ENCODE results near the gene CFAP99.
"Not testable (repeated sequence)": the region's sequence is repeated elsewhere in the genome, so short reads cannot be mapped to it uniquely, and the experiment has no call there.

CFAP99 gene

DNA sequence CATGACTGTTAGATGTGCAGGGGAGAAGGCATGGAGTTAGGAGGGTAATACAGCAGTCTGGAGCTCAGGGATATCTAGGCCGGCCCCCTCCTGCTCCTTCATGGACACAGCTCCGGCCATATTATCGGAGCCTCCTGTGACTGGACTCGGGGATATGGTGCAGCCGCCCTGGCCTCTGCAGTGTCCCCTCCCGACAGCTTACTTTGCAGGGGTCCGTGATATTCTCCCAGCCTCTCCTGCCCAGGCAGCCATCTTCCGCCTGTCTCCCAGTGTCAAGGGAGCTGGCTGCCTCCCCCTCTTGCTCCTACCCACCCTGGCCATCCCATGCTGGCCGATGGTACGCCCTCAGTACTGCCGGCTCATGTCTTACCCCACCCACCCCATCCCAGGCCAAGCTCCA, 30.3 kb downstream of the CFAP99 start:
- no peak for DNase-seq (ENCODE audit: low spot score)

DNA sequence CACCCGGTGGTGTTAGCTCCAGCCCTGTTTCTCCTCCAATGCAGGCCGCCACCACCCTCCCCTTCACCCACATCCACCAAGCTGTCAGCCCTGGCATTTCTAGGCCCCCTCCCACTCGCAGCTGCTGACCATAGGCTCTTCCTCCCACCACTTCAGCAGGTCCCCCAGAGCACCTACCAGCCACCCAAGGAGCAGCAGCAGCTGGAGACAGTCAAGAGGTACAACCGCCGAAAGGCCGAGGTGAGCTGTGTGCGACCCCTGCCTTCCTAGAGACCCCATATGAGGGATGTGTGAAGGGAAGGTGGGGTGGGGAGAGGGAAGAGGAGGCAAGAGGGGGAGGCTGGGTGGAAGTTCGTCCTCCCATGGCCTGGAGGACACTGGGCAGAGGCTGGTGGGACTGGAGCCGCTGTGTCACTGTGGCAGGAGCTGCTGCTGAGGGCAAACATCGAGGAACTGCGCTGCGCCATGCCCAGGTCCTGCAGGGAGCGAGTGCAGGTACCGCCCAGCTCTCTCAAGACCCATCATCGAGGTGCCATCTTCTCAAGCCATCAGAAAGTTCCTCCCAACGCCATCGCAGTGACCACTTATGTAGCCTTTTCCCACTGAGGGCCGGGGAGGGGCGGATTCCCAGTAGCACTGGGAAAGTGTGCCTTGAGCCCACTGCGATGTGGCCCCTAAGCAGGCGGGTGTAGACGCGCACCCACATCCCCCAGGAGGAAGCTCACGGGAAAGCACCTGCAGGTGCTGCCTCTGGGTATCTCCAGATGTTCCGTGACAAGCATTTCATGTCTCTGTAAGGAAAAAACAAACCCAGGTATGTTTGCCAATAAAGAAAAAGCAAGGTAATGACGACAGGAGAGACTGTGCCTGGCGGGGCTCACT, 31.0 kb downstream of the CFAP99 start:
- DNase-seq (ENCODE audit: low spot score): no peak

DNA sequence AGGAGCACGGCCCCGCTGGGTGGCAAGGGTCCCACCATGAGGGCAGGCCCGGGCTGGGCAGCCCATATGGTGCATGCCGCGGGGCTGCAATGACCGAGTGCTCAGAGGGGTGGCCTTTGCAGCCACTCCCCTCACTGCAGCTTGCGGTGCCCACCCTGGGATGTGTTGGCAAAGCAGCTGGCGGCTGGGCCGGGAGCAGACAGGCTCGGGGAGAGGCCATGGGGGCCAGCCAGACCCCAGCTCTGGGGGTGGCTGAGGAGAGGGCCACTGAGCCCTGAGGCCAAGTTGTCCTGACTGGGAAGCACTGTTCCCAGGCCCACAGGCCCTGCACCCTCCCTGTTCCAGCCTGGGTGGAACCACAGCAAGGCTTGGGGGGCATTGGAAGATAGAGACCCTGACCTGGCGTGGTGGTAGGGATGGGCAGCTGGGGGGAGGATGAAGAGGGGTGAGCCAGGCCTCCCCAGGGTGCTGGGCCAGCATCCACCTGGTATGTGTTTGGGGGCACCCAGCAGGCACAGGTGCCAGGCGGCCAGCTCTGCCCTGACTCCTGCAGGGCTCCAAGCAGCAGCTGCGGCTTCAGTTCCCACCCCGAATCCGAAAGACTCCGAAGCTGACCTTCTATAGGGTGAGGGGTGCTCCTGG, 31.8 kb downstream of the CFAP99 start:
- DNase-seq (ENCODE audit: low spot score): no peak

DNA sequence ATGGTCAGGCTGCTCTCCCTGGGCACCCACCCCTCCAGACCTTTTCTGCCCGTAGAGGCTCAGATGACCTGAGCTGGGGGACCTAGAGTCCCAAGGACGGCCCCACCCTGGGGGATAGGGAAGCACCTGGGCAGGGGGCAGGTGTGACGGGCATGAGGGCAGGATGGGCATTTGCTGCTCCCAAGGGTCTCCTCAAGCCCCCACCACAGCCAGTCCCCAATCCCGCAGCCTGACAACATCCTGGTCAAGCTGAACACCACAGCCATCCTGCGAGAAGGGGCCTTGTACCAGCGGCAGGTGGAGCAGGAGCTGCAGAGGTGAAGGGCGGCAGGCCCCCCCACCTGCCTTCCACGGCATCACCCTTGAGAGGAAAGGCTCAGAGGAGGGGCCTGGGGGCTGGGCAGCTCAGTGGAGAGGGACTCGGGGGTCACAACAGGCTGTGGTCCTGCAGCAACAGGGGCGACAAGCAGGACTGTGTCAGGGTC, 32.3 kb downstream of the CFAP99 start:
- DNase-seq (ENCODE audit: low spot score): no peak

- no peak for DNase-seq (ENCODE audit: low spot score)
Measured at GRCh38 chr4:2451821-2452785, 33.3 kb downstream of the CFAP99 start.

DNA sequence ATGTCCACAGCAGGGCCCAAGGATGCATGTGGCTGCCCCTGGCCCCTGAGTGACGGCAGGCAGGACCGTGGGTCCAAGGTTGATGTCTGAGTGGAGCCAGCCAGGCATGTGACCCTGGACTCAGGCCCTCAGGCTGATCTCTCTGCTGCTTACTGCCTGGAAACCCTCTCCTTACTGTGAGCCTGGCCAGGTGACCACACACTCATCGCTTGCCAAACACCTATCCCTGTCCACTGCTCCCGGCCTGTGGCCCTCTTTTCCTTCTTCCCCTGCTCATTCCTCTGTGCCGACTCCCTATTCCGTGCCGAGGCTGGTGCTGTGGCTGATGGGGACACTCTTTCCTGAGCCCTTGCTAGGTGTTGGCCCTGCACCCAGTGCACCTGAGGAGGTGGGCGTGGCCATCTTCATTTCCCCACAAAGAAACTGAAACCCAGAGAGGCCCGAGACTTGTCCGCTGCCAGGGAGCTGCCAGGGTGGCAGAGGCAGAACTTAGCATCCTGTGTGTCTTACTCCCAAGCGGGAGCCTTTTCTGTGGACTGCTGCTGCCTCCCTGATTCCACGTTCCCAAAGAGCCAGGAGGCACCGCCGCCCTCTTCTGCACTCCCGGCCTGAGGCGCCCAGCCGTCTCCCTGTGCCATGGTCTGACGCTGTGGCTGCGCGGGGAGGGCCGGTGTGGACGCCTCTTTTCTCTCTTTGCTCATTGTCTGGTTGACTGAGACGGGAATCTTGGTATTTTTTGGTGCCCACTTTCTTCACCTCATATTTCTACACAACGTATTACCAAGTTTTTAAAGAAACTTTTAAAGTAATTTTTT, 38.9 kb downstream of the CFAP99 start:
- no peak for DNase-seq (ENCODE audit: low spot score)

GRCh38 chr4:2458546-2459491, 40.1 kb downstream of the CFAP99 start:
- DNase-seq (ENCODE audit: low spot score): no peak

GRCh38 chr4:2459589-2460349, 41.0 kb downstream of the CFAP99 start:
- DNase-seq (ENCODE audit: low spot score): no peak

- no peak for DNase-seq (ENCODE audit: low spot score)
Measured at GRCh38 chr4:2461246-2461960, 42.6 kb downstream of the CFAP99 start.

DNA sequence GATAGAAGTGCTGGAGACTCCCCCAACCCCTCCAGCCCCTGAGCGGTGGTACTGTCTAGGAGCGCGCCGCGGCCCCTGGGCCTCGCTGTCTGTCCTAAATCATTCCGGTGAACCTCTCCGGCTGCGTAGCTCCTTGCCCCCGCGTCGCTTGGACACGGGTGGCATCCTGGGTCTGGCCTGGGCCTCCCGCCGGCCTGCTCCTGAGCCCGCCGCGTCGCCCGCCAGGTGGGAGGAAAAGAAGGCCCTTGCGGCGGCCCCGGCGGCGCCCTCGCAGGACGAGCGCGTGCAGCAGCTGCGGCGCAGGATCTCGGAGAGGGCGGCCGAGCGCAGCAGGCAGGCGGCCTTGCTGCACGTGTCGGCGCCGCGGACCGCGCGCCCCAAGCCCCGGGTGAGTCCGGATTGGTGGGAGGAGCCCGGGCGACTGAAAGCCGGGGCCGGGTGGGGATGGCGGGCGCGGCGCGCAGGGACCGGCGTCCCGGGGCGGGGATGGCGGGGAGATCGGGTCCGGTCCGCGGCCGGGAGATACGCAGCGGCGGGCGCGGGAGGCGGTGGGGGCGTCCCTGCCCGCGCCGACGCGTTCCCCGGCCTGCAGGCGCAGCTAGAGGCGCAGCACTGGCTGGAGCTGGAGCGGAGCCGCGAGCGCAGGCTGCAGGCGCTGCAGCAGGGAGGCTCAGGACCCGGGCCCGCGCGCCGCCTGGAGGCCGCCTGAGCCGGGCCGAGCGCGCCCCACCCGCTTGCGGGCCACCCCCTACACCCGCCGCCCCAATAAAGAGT, 43.6 kb downstream of the CFAP99 start:
- DNase-seq (ENCODE audit: low spot score): peak; percentile 58

- DNase-seq (ENCODE audit: low spot score): no peak
Measured at GRCh38 chr4:2462992-2463762, 44.4 kb downstream of the CFAP99 start.

GRCh38 chr4:2465032-2465431, 46.3 kb downstream of the CFAP99 start:
- DNase-seq (ENCODE audit: low spot score): no peak

GRCh38 chr4:2465544-2465943, 46.8 kb downstream of the CFAP99 start:
- not testable (repeated sequence) for DNase-seq (ENCODE audit: low spot score)

GRCh38 chr4:2468456-2469191, 49.9 kb downstream of the CFAP99 start, which contains the start of gene RNF4:
RNF4 (plus strand) TSS chr4:2469106; CDS start chr4:2490494, 21,388 bp downstream.
- DNase-seq (ENCODE audit: low spot score): peak; percentile 97

GRCh38 chr4:2469192-2469984, 50.6 kb downstream of the CFAP99 start:
- DNase-seq (ENCODE audit: low spot score): peak; percentile 72

Data from activated CD4-positive, alpha-beta T cell treated with anti-CD3 and anti-CD28 coated beads, Interleukin-2, Interleukin-4, amounts not matched to agents 100 ng/mL and 50 ng/mL, durations not matched to agents 16 hours and 8 hours (primary cell).